Measurements from ENCODE around the gene WSCD2. TPM values are rescaled to one million over a fixed set of nuclear protein-coding genes. Genes with fewer than 3 reads are reported as not detected.

Gene WSCD2
- total RNA-seq, 1 experiment from 2014 or later, result not detected

- intact Hi-C loops (cut with micrococcal nuclease), result loop anchor here (1.0 to 5.0 kb wide), 3 partner anchors 264 to 516 kb away; no protein-coding TSS in a partner anchor
- H3K27me3 Mint-ChIP-seq (ENCODE audit: insufficient read depth, unreplicated experiment), result no peaks in the 10 kb centered on the region
- ChIA-PET CTCF (interaction anchor here (0.7 to 1.0 kb wide), 2 partner anchors 200 to 502 kb away, joined by 3 to 5 read pairs; no protein-coding TSS in a partner anchor), POLR2A (no interaction called here)
- no peaks in the 10 kb centered on the region for H3K4me1 Mint-ChIP-seq (ENCODE audit: insufficient read depth, unreplicated experiment)
- peaks cover 15% of the 10 kb centered on the region for H3K9me3 Mint-ChIP-seq (ENCODE audit: unreplicated experiment)
- BruUV-seq (replicated peaks), result no TSS peak
- H3K27ac Mint-ChIP-seq (ENCODE audit: low read depth, unreplicated experiment), result no peak overlapping the region
- no peaks in the 10 kb centered on the region for H3K36me3 Mint-ChIP-seq (ENCODE audit: insufficient read depth, unreplicated experiment)
- no peak for TF ChIP-seq CTCF (IDR thresholded peaks at IDR 0.05; ENCODE audit: unreplicated experiment)
- no peak for DNase-seq (ENCODE audit: unreplicated experiment)
- H3K4me3 Mint-ChIP-seq (ENCODE audit: unreplicated experiment), result no peak overlapping the region
Measured at GRCh38 chr12:108193493-108193892, 64.4 kb downstream of the WSCD2 start.

- ChIA-PET POLR2A (no interaction called here), CTCF (interaction anchor here (0.5 to 1.3 kb wide), 9 partner anchors 11 to 670 kb away, joined by 3 to 5 read pairs (median 4); no protein-coding TSS in a partner anchor)
- H3K4me1 Mint-ChIP-seq (ENCODE audit: insufficient read depth, unreplicated experiment), result no peaks in the 10 kb centered on the region
- peaks cover 15% of the 10 kb centered on the region for H3K9me3 Mint-ChIP-seq (ENCODE audit: unreplicated experiment)
- no TSS peak for BruUV-seq (replicated peaks)
- H3K27me3 Mint-ChIP-seq (ENCODE audit: insufficient read depth, unreplicated experiment), result no peaks in the 10 kb centered on the region
- intact Hi-C loops (cut with micrococcal nuclease), result loop anchor here (1.0 to 5.0 kb wide), 3 partner anchors 263 to 517 kb away; no protein-coding TSS in a partner anchor
- TF ChIP-seq CTCF (IDR thresholded peaks at IDR 0.05; ENCODE audit: unreplicated experiment), result peak; percentile 38
- no peak overlapping the region for H3K4me3 Mint-ChIP-seq (ENCODE audit: unreplicated experiment)
- H3K27ac Mint-ChIP-seq (ENCODE audit: low read depth, unreplicated experiment), result no peak overlapping the region
- DNase-seq (ENCODE audit: unreplicated experiment), result peak; percentile 45
- no peaks in the 10 kb centered on the region for H3K36me3 Mint-ChIP-seq (ENCODE audit: insufficient read depth, unreplicated experiment)
Measured at GRCh38 chr12:108193917-108194316, 64.8 kb downstream of the WSCD2 start.

- no TSS peak for BruUV-seq (replicated peaks)
- TF ChIP-seq CTCF (IDR thresholded peaks at IDR 0.05; ENCODE audit: unreplicated experiment), result no peak
- Mint-ChIP-seq H3K36me3 (ENCODE audit: insufficient read depth, unreplicated experiment) (no peaks in the 10 kb centered on the region), H3K4me1 (ENCODE audit: insufficient read depth, unreplicated experiment) (no peaks in the 10 kb centered on the region), H3K9me3 (ENCODE audit: unreplicated experiment) (peaks cover 15% of the 10 kb centered on the region), H3K27ac (ENCODE audit: low read depth, unreplicated experiment) (no peak overlapping the region), H3K27me3 (ENCODE audit: insufficient read depth, unreplicated experiment) (no peaks in the 10 kb centered on the region), H3K4me3 (ENCODE audit: unreplicated experiment) (no peak overlapping the region)
- CTCF ChIA-PET, result interaction anchor here (0.5 to 1.3 kb wide), 13 partner anchors 12 to 1421 kb away, joined by 3 to 6 read pairs (median 3); no protein-coding TSS in a partner anchor
- intact Hi-C loops (cut with micrococcal nuclease), result loop anchor here (5.0 kb wide), 2 partner anchors 263 to 517 kb away; no protein-coding TSS in a partner anchor
- DNase-seq (ENCODE audit: unreplicated experiment), result peak; percentile 16
- POLR2A ChIA-PET, result no interaction called here
Measured at GRCh38 chr12:108194585-108194984, 65.5 kb downstream of the WSCD2 start.

GRCh38 chr12:108196319-108196718, 67.2 kb downstream of the WSCD2 start:
- intact Hi-C loops (cut with micrococcal nuclease), result no loop called here
- POLR2A ChIA-PET, result no interaction called here

More at GRCh38 chr12:108196319-108196718, 67.2 kb downstream of the WSCD2 start:
- H3K36me3 Mint-ChIP-seq (ENCODE audit: insufficient read depth, unreplicated experiment), result no peaks in the 10 kb centered on the region
- H3K27ac Mint-ChIP-seq (ENCODE audit: low read depth, unreplicated experiment), result no peak overlapping the region
- no peaks in the 10 kb centered on the region for H3K4me1 Mint-ChIP-seq (ENCODE audit: insufficient read depth, unreplicated experiment)
- no peaks in the 10 kb centered on the region for H3K27me3 Mint-ChIP-seq (ENCODE audit: insufficient read depth, unreplicated experiment)
- H3K9me3 Mint-ChIP-seq (ENCODE audit: unreplicated experiment), result peaks cover 15% of the 10 kb centered on the region
- DNase-seq (ENCODE audit: unreplicated experiment), result no peak
- H3K4me3 Mint-ChIP-seq (ENCODE audit: unreplicated experiment), result no peak overlapping the region
- TF ChIP-seq CTCF (IDR thresholded peaks at IDR 0.05; ENCODE audit: unreplicated experiment), result no peak
- no TSS peak for BruUV-seq (replicated peaks)
- CTCF ChIA-PET, result interaction anchor here (0.6 to 1.2 kb wide), 2 partner anchors 14 to 24 kb away, joined by 3 to 4 read pairs; no protein-coding TSS in a partner anchor

Data from MCF 10A (cell line).